ENCODE results near the gene RABGEF1. TPM values are rescaled to one million over a fixed set of nuclear protein-coding genes. Genes with fewer than 3 reads are reported as not detected.

Gene RABGEF1
- total RNA-seq, 1 donor from 2014 or later: 14.9 TPM

Other genes starting within 250 kb of the RABGEF1 start
- gene KCTD7, start 111.9 kb upstream of the RABGEF1 start, total RNA-seq: 8.0 TPM
- 37.1 TPM for gene TMEM248, start 180.5 kb downstream of the RABGEF1 start, total RNA-seq

Data from Right ventricle myocardium superior (tissue), 1 donor.